Coronary artery (tissue), 2 donors: ENCODE data around the gene RSPH6A.
A peak's percentile ranks its signal among the peaks of the same experiment; 100 is the strongest.

Experiments used
- DNase-seq: peaks from one replicate; pipeline ENCODE4 v3.0.0-alpha.2; 2017; ENCODE audit warnings: low spot score
- H3K27ac ChIP-seq, 2 donors: fragments of 200-600 bp; sonication (generic); one replicate each; pipeline ENCODE4 v1.5.1; 2016 to 2019
- H3K4me3 ChIP-seq: fragments of 200-600 bp; sonication (generic); 2 replicates; pipeline ENCODE4 v1.5.1; 2016; ENCODE audit warnings: mild to moderate bottlenecking, moderate library complexity
- CTCF ChIP-seq: fragments of 200-600 bp; sonication (generic); IDR thresholded peaks from one replicate; pipeline ENCODE4 v1.5.1; 2019; ENCODE audit warnings: antibody characterized with exemption

Gene RSPH6A

GRCh38 chr19:45792470-45793177 is 22.5 kb downstream of the RSPH6A start, which contains the start of gene DMWD:
Gene DMWD (minus strand): TSS chr19:45792845. CDS start chr19:45792756, 89 bp downstream.
- peak within 1 kb of the TSS; percentile 93 for H3K4me3 ChIP-seq
- no peak for TF ChIP-seq CTCF
- H3K27ac ChIP-seq, result peak within 1 kb of the TSS; percentile 66 to 94
- DNase-seq, result peak; percentile 99

GRCh38 chr19:45791744-45792469 is 23.2 kb downstream of the RSPH6A start:
- Histone ChIP-seq H3K27ac (peak overlapping the region; percentile 66 to 94), H3K4me3 (peak overlapping the region; percentile 93)
- DNase-seq, result no peak
- TF ChIP-seq CTCF, result no peak

GRCh38 chr19:45790942-45791341 is 24.2 kb downstream of the RSPH6A start:
- Histone ChIP-seq H3K27ac (no peak overlapping the region), H3K4me3 (peak overlapping the region; percentile 93)
- TF ChIP-seq CTCF, result no peak
- no peak for DNase-seq

- Histone ChIP-seq H3K4me3 (no peak overlapping the region), H3K27ac (no peak overlapping the region)
- DNase-seq, result no peak
- no peak for TF ChIP-seq CTCF
Measured at GRCh38 chr19:45789035-45789786, 25.9 kb downstream of the RSPH6A start.

- no peak for DNase-seq
- no peak for TF ChIP-seq CTCF
- H3K4me3 ChIP-seq, result no peak overlapping the region
- peak overlapping the region in 1 of 2 donors; percentile 97 for H3K27ac ChIP-seq
Measured at GRCh38 chr19:45786533-45786894, 28.6 kb downstream of the RSPH6A start.

- H3K4me3 ChIP-seq, result no peak overlapping the region
- no peak for TF ChIP-seq CTCF
- no peak for DNase-seq
- H3K27ac ChIP-seq, result peak overlapping the region; percentile 92 to 97
Measured at GRCh38 chr19:45785781-45786532, 29.2 kb downstream of the RSPH6A start.
